Gastroesophageal sphincter (tissue), 4 donors: ENCODE results near the gene SPHKAP. TPM values are rescaled to one million over a fixed set of nuclear protein-coding genes. Genes with fewer than 3 reads are reported as not detected.

Experiments used
- ATAC-seq: fragments of 150-250 bp; one replicate; pipeline ENCODE4 v1.9.1; 2016; ENCODE audit warnings: mild to moderate bottlenecking, moderate library complexity
- H3K27ac ChIP-seq, 4 donors: fragments of 200-600 bp; sonication (generic) in 3 of 4; 1 replicate in 3 of 4; 2 replicates in 1 of 4; pipeline ENCODE4 v1.5.1; 2016 to 2019
- H3K27me3 ChIP-seq: fragments of 200-600 bp; sonication (generic); one replicate; pipeline ENCODE4 v1.5.1; 2019
- H3K36me3 ChIP-seq, 2 donors: fragments of 200-600 bp; sonication (generic); one replicate each; pipeline ENCODE4 v1.5.1; 2019; ENCODE audit warnings: control low read depth in 1 of 2
- H3K4me1 ChIP-seq, 3 donors: fragments of 200-600 bp; sonication (generic); 1 replicate in 2 of 3; 2 replicates in 1 of 3; pipeline ENCODE4 v1.5.1; 2016 to 2019; ENCODE audit warnings: control low read depth in 2 of 3
- H3K4me3 ChIP-seq, 2 donors: fragments of 200-600 bp; sonication (generic); one replicate each; pipeline ENCODE4 v1.5.1; 2019; ENCODE audit warnings: mild to moderate bottlenecking in 1 of 2, moderate library complexity in 1 of 2
- H3K9me3 ChIP-seq, 3 donors: fragments of 200-600 bp; sonication (generic); one replicate each; pipeline ENCODE4 v1.5.1; 2017 to 2019; ENCODE audit warnings: control low read depth in 2 of 3
- CTCF ChIP-seq, 4 experiments: fragments of 200-600 bp in 2 of 4; fragments of 450-650 bp in 2 of 4; sonication (generic) in 1 of 4; IDR thresholded peaks; one replicate each; pipeline ENCODE4 v1.5.1; 2017 to 2019; ENCODE audit warnings: antibody characterized with exemption in 4 of 4, mild to moderate bottlenecking in 2 of 4, moderate library complexity in 2 of 4
- EP300 ChIP-seq: sonication (generic); formaldehyde crosslinking; IDR thresholded peaks from one replicate; pipeline ENCODE4 v1.6.1; 2017; ENCODE audit warnings: antibody characterized with exemption, mild to moderate bottlenecking
- POLR2A ChIP-seq, 2 donors: fragments of 450-650 bp; IDR thresholded peaks; one replicate each; pipeline ENCODE4 v1.6.1; 2017; ENCODE audit warnings: antibody characterized with exemption in 2 of 2, mild to moderate bottlenecking in 2 of 2, moderate library complexity in 1 of 2
- POLR2AphosphoS5 ChIP-seq: sonication (generic); formaldehyde crosslinking; IDR thresholded peaks from one replicate; pipeline ENCODE4 v1.6.1; 2017; ENCODE audit warnings: antibody characterized with exemption
- WGBS, 2 donors: methylation state at CpG; one replicate each; pipeline ENCODE4 v1.1.5; 2018; ENCODE audit warnings: low coverage in 1 of 2; 5-methylcytosine and 5-hydroxymethylcytosine counted together
- total RNA-seq, 4 donors: library from RNA; depleted of rRNA; stranded (reverse); fragments of >200 nt; gene quantifications; one replicate each; pipeline ENCODE4 v1.1.0, GENCODE V29; 2016

Gene SPHKAP
- total RNA-seq, 4 donors from 2014 or later = 0.15 to 0.47 (median 0.21) TPM

- WGBS, 2 donors = 81% methylated on average over 3 of the region's 4 CpGs; no CpG with 5 or more reads in 1 of the 2 donors
- H3K36me3 ChIP-seq = no peaks in the 10 kb centered on the region
- ATAC-seq = no peak
- H3K27me3 ChIP-seq = no peaks in the 10 kb centered on the region
- H3K4me1 ChIP-seq = no peaks in the 10 kb centered on the region
- H3K4me3 ChIP-seq = no peak overlapping the region
- TF ChIP-seq EP300 (no peak), CTCF (IDR thresholded peaks at IDR 0.05) (no peak), POLR2AphosphoS5 (no peak)
- no peaks in the 10 kb centered on the region for H3K9me3 ChIP-seq
- no peak overlapping the region for H3K27ac ChIP-seq
Measured at GRCh38 chr2:227990937-227991336, 190.6 kb downstream of the SPHKAP start.

- no peak overlapping the region for H3K4me3 ChIP-seq
- WGBS, 2 donors = 74 to 76% methylated on average over 3 of the region's 3 CpGs
- no peak overlapping the region for H3K27ac ChIP-seq
- H3K4me1 ChIP-seq = no peaks in the 10 kb centered on the region
- H3K36me3 ChIP-seq = no peaks in the 10 kb centered on the region
- no peak for ATAC-seq
- TF ChIP-seq CTCF (IDR thresholded peaks at IDR 0.05) (no peak), EP300 (no peak), POLR2A (IDR thresholded peaks at IDR 0.05) (no peak), POLR2AphosphoS5 (no peak)
- no peaks in the 10 kb centered on the region for H3K27me3 ChIP-seq
- H3K9me3 ChIP-seq = no peaks in the 10 kb centered on the region
Measured at GRCh38 chr2:227973241-227973640, 208.2 kb downstream of the SPHKAP start.

- Histone ChIP-seq H3K27me3 (no peaks in the 10 kb centered on the region), H3K36me3 (no peaks in the 10 kb centered on the region), H3K9me3 (no peaks in the 10 kb centered on the region), H3K4me3 (no peak overlapping the region), H3K27ac (no peak overlapping the region), H3K4me1 (no peaks in the 10 kb centered on the region)
- TF ChIP-seq POLR2A (IDR thresholded peaks at IDR 0.05) (no peak), CTCF (IDR thresholded peaks at IDR 0.05) (no peak), POLR2AphosphoS5 (no peak), EP300 (no peak)
- 84 to 86% methylated on average over 3 to 7 of the region's 7 CpGs for WGBS, 2 donors
- ATAC-seq = no peak
Measured at GRCh38 chr2:227971619-227972230, 209.8 kb downstream of the SPHKAP start.

GRCh38 chr2:227960317-227960716 is 221.2 kb downstream of the SPHKAP start:
- Histone ChIP-seq H3K27ac (no peak overlapping the region), H3K4me3 (no peak overlapping the region), H3K9me3 (peaks cover 0 to 9% (median 0%) of the 10 kb centered on the region in 3 donors), H3K27me3 (no peaks in the 10 kb centered on the region), H3K4me1 (no peaks in the 10 kb centered on the region), H3K36me3 (no peaks in the 10 kb centered on the region)
- TF ChIP-seq CTCF (IDR thresholded peaks at IDR 0.05) (no peak), POLR2A (IDR thresholded peaks at IDR 0.05) (no peak), EP300 (no peak), POLR2AphosphoS5 (no peak)
- ATAC-seq = no peak
- 82 to 83% methylated on average over 3 of the region's 3 CpGs for WGBS, 2 donors

GRCh38 chr2:227942965-227943364 is 238.5 kb downstream of the SPHKAP start:
- no peaks in the 10 kb centered on the region for H3K9me3 ChIP-seq
- no peaks in the 10 kb centered on the region for H3K36me3 ChIP-seq
- H3K4me3 ChIP-seq = no peak overlapping the region
- WGBS, 2 donors = 25 to 91% methylated on average over 2 of the region's 2 CpGs
- no peak for ATAC-seq
- no peak overlapping the region for H3K27ac ChIP-seq
- H3K4me1 ChIP-seq = no peaks in the 10 kb centered on the region
- H3K27me3 ChIP-seq = no peaks in the 10 kb centered on the region
- no peak for TF ChIP-seq POLR2A (IDR thresholded peaks at IDR 0.05)
- TF ChIP-seq EP300 = no peak
- TF ChIP-seq POLR2AphosphoS5 = no peak
- no peak for TF ChIP-seq CTCF (IDR thresholded peaks at IDR 0.05)
